Bronchial epithelial cell (primary cell): ENCODE measurements around the gene MRPS10. TPM values are rescaled to one million over a fixed set of nuclear protein-coding genes. Genes with fewer than 3 reads are reported as not detected.

ENCODE experiments used
- DNase-seq: peaks from one replicate; pipeline ENCODE4 v3.0.0-alpha.2; 2010; ENCODE audit warnings: low read depth
- FAIRE-seq: peaks from 2 replicates; lab custom pipeline; 2011; peaks lifted over from hg19 to GRCh38; lab: Jason Lieb, UNC
- H3K27me3 ChIP-seq: 2 replicates; pipeline ENCODE4 v1.5.1; 2011; ENCODE audit warnings: low read length; ENCODE audit not compliant: control insufficient read depth, insufficient read depth
- H3K36me3 ChIP-seq: 2 replicates; pipeline ENCODE4 v1.5.1; 2011; ENCODE audit warnings: low read length; ENCODE audit not compliant: control insufficient read depth, insufficient read depth
- H3K4me3 ChIP-seq: 2 replicates; pipeline ENCODE4 v1.5.1; 2011; ENCODE audit warnings: mild to moderate bottlenecking, low read depth, low read length, control low read depth
- total RNA-seq: library from RNA; depleted of rRNA; stranded (reverse); fragments of >200 nt; gene quantifications from 2 replicates; pipeline ENCODE4 v1.2.1, GENCODE V29; 2014
- TF ChIP-seq, protein P1 (sequence below): IDR thresholded peaks from 2 replicates; pipeline ENCODE4 v1.5.1; 2011; ENCODE audit warnings: mild to moderate bottlenecking, moderate library complexity, low read length, control low read depth, inconsistent platforms; ENCODE audit not compliant: insufficient read depth, severe bottlenecking

The MRPS10 gene
- total RNA-seq, 1 donor from 2014 or later = 71.6 TPM

DNA sequence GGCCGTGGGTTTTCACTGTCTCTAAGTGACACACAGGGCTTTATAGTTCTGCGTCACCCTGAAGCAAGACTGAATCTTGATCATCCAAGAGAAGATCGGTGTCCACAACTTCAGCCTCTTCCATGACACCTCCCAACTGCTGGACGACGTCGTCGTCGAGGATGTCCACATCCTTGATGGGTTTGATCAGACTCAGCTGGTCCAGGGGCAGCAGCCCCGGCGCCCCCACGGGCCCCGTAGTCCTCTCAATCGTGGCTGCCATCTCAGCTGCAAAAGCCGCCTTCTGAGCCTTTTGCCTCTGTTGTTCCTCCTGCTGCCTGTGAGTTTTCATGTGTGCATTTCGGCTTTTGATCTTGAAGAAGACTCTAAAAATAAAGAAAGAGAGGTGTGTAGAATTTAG is 10.6 kb upstream of the MRPS10 start:
- Histone ChIP-seq H3K4me3 (no peak overlapping the region), H3K36me3 (peaks cover 6% of the 10 kb centered on the region), H3K27me3 (no peaks in the 10 kb centered on the region)
- FAIRE-seq (no peak), DNase-seq (no peak)
- TF ChIP-seq, protein P1, sequence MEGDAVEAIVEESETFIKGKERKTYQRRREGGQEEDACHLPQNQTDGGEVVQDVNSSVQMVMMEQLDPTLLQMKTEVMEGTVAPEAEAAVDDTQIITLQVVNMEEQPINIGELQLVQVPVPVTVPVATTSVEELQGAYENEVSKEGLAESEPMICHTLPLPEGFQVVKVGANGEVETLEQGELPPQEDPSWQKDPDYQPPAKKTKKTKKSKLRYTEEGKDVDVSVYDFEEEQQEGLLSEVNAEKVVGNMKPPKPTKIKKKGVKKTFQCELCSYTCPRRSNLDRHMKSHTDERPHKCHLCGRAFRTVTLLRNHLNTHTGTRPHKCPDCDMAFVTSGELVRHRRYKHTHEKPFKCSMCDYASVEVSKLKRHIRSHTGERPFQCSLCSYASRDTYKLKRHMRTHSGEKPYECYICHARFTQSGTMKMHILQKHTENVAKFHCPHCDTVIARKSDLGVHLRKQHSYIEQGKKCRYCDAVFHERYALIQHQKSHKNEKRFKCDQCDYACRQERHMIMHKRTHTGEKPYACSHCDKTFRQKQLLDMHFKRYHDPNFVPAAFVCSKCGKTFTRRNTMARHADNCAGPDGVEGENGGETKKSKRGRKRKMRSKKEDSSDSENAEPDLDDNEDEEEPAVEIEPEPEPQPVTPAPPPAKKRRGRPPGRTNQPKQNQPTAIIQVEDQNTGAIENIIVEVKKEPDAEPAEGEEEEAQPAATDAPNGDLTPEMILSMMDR = no peak

DNA sequence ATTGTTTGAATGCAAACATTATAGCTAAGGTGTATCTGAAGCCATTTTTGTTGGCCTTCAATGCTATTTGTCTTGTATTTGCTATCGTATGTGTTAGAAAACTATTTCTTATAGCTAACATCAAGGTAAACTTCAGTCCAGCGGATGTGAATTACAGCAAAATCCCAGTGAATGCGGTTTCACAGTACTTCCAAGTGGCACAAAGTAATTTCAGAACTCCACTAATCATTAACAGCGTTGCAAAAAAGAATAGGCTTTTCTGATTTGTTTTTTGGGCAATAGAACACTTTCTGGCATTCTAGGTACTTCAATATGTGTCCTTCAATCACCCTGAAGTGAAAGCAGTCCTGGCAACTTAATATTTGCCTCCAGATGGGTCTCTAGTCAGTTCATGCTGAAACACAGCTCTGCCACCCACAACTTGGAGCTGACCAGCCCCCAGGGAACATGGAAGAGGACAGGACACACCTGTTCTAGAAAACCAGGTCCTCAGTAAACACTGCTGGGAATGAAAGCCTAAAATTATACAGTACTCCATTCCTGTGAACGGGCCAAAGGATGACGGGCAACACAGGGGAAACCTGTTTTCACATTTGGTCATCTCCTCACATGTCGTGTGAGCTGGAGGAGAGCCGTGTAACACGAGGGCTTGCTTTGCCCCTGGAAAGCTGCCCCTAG is 9.7 kb upstream of the MRPS10 start:
- Histone ChIP-seq H3K4me3 (no peak overlapping the region), H3K27me3 (no peaks in the 10 kb centered on the region), H3K36me3 (peaks cover 6% of the 10 kb centered on the region)
- DNase-seq = peak; percentile 49
- TF ChIP-seq, protein P1 = no peak
- FAIRE-seq = no peak

DNA sequence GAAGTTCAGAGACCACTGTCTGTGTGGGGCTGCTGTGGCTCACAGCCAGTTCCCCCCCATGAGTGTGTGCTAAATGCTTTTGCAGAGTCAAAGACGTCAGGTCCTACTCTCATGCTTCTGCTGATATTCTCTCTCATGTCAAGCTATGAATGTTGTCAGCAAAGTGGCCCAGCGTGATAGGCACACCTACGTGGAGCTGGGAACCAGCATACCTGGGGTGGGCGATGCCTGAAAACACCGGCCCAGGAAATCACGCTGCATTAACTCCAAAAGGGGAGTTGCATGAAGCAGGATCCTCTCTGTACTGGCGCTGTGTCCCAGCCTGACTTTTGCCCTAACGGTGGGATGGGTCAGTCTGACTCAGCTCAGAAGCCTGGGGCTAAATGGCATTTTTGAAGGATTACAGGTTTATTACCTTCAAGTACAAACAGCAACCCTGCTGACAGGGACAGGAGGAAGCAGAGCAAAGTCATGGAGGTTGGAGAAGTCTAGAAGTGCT is 9.0 kb upstream of the MRPS10 start:
- peaks cover 6% of the 10 kb centered on the region for H3K36me3 ChIP-seq
- FAIRE-seq (peak; percentile 93), DNase-seq (peak; percentile 98)
- H3K4me3 ChIP-seq = no peak overlapping the region
- H3K27me3 ChIP-seq = no peaks in the 10 kb centered on the region
- TF ChIP-seq, protein P1 = no peak

DNA sequence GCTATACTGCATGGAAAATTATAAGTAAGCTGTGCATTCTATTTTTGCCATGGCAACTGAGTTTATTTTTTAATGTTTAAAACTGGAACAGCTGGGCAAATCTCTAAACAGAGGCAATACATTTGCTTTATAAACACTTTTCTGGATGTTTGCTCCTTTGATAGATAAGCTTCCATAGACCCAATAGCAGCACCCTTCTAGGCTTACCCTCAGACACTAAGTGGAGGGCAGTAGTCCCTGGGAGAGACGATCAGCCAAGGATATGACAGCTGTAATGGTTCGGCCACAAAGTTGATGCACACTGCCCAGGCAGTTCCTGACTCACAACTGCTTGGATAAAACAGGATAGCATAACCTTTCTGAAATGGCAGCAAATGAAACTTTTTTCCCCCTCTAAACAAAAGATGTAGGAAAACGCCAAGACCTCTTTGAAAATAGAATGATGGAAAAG is 8.5 kb upstream of the MRPS10 start:
- TF ChIP-seq, protein P1 = no peak
- H3K36me3 ChIP-seq = peaks cover 6% of the 10 kb centered on the region
- FAIRE-seq (no peak), DNase-seq (peak; percentile 60)
- H3K27me3 ChIP-seq = no peaks in the 10 kb centered on the region
- no peak overlapping the region for H3K4me3 ChIP-seq

DNA sequence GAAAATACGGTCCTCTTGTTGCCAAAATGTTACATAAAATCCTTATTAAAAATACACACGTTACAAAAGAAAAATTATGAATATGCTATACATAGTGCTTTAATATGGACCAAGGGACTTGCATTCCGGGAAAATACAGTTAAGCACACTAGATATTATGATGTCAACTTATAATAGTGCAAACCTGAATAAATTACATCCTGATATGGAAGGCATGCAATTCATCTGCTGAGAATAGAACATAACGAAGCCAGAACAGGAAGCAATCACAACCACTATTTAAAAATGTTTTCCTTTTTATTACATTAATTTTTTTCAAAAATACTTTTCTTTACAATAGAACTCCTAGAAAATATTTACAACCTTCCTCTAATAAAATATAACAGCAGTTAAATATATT is 7.8 kb upstream of the MRPS10 start:
- no peak overlapping the region for H3K4me3 ChIP-seq
- DNase-seq (no peak), FAIRE-seq (no peak)
- peaks cover 3% of the 10 kb centered on the region for H3K36me3 ChIP-seq
- H3K27me3 ChIP-seq = no peaks in the 10 kb centered on the region
- TF ChIP-seq, protein P1 = no peak

DNA sequence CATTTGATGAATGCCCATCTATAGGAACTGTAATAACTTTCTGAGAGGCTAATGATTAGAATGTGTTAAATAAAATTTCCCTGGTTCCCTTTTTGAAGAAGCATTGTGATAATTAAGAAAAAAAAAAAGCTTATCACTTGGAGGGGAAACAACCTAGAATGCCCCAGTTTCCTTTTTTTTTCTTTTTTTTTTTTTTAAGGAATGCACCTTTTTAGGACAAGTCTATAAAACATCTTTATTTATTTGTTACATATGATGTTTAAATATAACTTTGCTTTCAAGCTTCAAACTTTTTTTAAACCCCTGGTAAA is 7.3 kb upstream of the MRPS10 start:
- no peak for DNase-seq
- no peak overlapping the region for H3K4me3 ChIP-seq
- TF ChIP-seq, protein P1 = no peak
- no peaks in the 10 kb centered on the region for H3K27me3 ChIP-seq
- no peak for FAIRE-seq
- peaks cover 3% of the 10 kb centered on the region for H3K36me3 ChIP-seq
